Stimulated activated CD4-positive, alpha-beta T cell treated with anti-CD3 and anti-CD28 coated beads, Interleukin-1b, Interleukin-23, amount 100 ng/mL, for 24 hours (primary cell): ENCODE results near the gene ECM1.

Experiments
- DNase-seq, 4 experiments: peaks; one replicate each; pipeline ENCODE4 v3.0.0-alpha.2; 2020; ENCODE audit warnings: low read depth in 4 of 4, low spot score in 1 of 4

The ECM1 gene

DNA sequence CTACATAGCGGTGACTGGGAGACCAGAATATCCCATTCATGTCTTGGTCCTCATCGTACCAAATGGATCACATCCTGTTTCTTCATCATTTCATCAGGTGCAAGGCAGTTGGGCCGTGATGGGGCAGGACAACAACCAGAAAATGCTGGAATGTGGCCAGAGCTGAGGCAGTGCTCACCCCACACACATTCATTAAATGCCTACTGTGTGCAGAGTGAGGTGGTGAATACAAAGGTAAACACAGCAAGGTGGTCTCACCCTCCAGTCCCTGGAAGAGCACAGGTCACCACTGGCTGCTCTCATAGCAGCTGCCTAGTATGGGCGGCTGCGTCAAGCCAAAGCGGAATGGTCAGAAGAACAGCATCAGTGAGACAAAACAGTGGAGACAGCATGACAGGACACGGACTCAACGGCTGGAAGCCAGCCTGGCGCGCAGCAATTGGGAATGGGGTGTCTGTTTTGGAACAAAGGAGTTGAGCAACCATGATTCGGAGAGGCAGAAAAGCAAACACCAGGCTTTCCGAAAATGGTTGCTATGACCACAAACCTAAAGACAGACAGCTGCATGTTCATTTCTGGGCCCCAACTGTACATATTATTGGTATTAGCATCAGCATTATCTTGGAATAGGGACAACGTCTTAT is 35.7 kb downstream of the ECM1 start:
- DNase-seq: no peak

DNA sequence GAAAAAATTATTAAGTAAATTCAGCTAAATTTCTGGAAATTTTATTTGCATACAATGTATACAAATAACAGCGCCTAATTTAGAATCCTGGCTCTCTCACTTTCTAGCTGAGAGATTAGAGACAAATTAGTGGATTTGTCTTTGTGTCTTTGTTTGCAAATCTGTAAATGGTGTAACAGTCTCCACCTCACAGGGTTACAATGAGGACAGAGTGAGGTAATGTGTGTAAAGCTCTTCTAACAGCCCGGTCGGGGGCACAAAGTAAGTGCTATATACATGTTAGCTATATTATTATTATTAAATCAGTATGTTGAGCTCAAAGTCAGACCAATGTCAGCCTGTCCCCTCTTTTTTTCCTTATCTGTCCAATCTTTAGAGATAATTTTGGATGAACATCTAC is 36.3 kb downstream of the ECM1 start:
- no peak for DNase-seq

DNA sequence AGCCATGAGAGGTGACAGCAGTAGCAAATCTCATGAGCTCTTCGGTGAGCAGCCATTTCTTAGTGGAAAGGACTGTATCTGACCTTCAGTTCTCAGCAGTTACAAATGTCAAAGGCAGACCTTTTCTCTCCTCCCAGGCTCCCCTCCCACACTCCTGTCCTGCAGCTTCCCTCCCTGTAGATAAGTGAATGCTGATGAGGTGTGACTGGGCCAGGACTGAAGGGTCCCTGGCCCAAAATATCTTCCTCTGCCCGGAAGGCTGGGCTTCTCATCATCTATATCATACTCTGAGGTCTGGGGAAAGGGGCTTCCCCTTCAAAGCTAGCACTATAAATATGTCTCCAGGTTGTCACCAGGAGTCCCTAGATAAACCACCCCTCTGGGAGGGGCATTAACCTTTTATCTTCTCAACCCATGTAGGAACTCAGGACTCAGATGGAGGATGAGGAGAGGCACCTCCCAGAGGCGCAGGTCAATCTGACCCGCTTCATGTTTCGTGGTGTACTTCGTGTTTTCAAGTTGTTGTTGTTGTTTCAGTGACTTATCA is 37.6 kb downstream of the ECM1 start:
- DNase-seq: no peak

- no peak for DNase-seq
Observed at GRCh38 chr1:150546294-150546937, 38.5 kb downstream of the ECM1 start.

DNA sequence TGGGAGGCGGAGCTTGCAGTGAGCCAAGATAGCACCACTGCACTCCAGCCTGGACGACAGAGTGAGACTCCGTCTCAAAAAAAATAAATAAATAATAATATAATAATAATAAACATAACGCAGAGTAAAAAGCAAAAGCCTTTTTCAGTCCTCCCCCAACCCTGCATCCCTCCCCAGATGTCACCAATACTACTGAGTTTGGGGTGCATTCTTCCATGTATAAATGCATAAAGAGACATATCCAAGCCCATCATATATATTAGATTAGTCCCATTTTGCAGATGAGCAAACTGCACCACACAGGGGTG is 40.4 kb downstream of the ECM1 start:
- DNase-seq: no peak

GRCh38 chr1:150548632-150549495 is 41.0 kb downstream of the ECM1 start, which contains the start of gene ADAMTSL4:
TSS of gene ADAMTSL4 (plus strand) at chr1:150549408. CDS start at chr1:150552289, 2,881 bp downstream.
- DNase-seq: no peak

DNA sequence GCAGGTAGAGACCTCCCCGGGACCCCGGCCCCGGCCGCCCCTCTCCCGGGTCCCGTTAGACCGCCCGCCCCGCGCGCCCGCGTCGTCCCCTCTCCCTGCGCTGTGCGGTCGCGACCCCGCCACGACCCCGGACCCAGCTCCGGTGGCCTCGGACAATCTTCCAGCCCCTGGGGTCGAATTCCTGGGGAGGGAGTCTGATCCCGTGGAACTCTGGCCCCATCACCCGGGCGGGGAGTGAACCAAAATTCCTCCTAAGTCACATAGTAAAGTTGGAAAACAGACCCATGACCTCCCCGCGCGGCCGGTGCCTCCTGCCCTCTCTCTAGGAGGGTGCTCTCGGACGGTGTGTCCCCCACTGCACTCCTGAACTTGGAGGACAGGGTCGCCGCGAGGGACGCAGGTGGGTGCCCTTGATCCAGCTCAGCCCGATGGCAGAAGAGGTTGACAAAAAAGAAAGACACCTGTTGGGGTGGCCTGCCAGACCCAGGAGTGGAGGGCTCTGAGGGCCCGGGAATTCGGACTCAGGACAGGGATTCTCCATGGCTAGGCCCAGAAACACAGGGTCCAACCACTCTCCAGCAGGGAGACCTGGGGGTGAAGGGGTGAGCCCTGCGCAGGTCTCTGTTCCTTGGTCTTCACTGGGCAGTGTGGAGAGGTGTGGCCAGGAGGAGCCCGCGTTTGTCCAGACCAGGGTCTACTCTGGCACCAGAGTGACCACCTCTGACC is 41.8 kb downstream of the ECM1 start:
- no peak for DNase-seq

DNA sequence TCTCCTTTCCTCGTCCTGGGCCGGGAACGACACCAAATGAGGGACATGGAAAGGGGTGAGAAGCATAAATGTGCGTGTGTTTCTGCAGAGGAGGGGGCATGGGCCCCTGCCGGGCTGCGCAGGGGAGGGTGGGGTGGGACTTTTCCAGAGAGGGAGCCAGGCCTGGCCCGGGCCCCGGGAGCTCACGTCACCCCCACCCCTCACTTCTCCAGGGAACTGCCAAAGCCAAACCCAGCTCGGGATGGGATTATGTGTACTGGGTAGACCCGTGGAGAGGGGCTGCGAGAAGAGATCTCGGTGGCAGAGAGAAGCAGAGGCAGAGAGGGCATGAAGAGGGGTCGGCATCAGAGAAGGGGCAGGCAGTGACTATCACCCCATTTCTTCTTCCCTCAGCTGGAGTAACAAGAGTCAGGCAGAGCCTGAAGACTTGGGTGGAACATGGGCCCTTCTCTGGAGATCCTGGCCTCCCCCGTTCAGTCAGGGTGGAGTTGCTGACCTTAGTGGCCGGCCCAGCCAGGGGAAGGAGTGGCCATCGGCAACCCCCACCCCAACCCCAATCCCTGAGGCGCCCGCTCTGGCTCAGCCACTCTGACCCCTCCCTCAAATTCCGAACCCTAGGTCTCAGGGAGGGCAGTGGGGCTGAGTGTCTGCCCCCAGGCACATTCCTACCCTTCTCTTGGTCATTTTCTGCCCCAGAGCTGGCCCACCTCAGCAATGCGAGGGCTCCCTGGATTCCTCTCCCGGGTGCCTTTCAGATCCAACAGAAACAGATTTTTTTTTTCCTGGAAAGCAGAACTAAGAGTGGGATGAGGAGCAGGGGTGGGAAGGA is 42.5 kb downstream of the ECM1 start:
- no peak for DNase-seq

GRCh38 chr1:150551051-150551783 is 43.3 kb downstream of the ECM1 start:
- no peak for DNase-seq

GRCh38 chr1:150551784-150552127 is 43.8 kb downstream of the ECM1 start:
- no peak for DNase-seq

DNA sequence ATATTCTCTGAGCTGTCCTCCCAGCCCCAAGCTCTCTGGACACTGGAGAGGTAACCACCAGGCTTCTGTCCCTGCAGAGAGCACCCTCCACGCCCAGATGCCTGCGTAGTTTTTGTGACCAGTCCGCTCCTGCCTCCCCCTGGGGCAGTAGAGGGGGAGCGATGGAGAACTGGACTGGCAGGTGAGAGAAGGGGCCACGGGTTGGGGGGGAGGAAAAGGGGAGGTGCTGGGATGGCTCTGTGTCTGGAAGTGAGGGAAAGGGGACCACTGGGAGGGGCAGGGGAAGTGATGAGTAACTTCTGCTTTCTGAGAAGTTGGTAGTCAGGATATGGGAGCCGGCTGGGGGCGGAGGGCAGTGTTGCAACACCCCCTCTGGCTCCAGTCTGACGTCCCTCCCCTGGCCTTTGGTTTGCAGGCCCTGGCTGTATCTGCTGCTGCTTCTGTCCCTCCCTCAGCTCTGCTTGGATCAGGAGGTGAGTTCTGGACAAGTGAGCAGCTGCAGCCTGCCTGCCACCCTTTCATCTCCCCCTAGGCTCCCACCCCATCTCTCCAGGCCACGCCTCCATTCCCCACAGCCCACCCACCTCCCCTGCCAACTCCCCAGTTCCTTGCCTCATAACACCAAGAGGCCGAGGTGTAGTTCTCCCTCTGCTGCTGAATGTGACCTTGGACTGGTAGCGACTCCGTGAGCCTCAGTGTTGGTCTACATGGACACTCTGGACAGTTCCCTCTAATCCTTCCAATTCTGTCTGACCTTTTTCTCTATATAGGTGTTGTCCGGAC is 44.4 kb downstream of the ECM1 start:
- DNase-seq: no peak

DNA sequence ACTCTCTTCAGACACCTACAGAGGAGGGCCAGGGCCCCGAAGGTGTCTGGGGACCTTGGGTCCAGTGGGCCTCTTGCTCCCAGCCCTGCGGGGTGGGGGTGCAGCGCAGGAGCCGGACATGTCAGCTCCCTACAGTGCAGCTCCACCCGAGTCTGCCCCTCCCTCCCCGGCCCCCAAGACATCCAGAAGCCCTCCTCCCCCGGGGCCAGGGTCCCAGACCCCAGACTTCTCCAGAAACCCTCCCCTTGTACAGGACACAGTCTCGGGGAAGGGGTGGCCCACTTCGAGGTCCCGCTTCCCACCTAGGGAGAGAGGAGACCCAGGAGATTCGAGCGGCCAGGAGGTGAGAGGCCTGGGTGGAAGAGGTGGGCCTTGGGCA is 45.0 kb downstream of the ECM1 start:
- DNase-seq: no peak

DNA sequence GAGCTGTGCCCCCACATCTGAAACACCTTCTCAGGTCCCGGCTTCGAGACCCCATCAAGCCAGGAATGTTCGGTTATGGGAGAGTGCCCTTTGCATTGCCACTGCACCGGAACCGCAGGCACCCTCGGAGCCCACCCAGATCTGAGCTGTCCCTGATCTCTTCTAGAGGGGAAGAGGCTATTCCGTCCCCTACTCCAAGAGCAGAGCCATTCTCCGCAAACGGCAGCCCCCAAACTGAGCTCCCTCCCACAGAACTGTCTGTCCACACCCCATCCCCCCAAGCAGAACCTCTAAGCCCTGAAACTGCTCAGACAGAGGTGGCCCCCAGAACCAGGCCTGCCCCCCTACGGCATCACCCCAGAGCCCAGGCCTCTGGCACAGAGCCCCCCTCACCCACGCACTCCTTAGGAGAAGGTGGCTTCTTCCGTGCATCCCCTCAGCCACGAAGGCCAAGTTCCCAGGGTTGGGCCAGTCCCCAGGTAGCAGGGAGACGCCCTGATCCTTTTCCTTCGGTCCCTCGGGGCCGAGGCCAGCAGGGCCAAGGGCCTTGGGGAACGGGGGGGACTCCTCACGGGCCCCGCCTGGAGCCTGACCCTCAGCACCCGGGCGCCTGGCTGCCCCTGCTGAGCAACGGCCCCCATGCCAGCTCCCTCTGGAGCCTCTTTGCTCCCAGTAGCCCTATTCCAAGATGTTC is 45.6 kb downstream of the ECM1 start:
- no peak for DNase-seq

DNA sequence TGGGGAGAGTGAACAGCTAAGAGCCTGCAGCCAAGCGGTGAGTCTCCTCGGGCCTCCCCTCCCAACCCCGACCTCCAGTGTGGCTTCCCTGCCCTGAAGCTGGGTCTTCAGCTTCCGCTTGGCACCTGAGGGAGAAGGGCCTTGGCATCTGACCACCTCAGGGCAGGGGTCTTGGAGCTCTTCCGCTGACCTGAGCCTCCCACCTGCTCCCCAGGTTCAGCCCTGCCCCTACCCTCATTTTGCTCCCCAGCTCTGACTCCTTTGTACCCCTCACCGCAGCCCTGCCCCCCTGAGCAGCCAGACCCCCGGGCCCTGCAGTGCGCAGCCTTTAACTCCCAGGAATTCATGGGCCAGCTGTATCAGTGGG is 46.2 kb downstream of the ECM1 start:
- no peak for DNase-seq

DNA sequence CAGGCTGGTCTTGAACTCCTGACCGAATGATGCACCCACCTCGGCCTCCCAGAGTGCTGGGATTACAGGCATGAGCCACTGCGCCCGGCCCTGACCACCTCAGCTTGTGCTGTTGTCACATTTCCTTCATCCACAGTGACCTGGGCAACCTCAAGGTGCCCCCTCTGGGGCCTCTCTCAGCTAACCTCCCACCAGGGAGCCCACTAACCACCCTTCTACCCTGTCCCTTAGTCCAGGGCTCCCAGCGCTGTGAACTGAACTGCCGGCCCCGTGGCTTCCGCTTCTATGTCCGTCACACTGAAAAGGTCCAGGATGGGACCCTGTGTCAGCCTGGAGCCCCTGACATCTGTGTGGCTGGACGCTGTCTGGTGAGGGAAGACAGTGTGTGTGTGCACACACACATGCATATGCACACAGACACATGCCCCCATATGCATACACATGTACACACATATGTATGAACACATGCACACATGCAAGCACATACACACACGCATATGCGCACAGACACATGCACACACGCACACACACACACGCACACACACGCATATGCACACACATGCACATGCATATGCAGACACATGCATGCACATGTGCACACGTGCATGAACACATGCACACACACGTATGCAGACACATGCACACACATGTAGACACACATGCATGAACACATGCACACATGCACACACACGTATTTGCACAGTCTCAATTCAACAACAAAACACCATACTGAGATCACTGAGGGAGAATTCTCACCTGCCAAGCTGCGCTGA is 47.5 kb downstream of the ECM1 start:
- no peak for DNase-seq

DNA sequence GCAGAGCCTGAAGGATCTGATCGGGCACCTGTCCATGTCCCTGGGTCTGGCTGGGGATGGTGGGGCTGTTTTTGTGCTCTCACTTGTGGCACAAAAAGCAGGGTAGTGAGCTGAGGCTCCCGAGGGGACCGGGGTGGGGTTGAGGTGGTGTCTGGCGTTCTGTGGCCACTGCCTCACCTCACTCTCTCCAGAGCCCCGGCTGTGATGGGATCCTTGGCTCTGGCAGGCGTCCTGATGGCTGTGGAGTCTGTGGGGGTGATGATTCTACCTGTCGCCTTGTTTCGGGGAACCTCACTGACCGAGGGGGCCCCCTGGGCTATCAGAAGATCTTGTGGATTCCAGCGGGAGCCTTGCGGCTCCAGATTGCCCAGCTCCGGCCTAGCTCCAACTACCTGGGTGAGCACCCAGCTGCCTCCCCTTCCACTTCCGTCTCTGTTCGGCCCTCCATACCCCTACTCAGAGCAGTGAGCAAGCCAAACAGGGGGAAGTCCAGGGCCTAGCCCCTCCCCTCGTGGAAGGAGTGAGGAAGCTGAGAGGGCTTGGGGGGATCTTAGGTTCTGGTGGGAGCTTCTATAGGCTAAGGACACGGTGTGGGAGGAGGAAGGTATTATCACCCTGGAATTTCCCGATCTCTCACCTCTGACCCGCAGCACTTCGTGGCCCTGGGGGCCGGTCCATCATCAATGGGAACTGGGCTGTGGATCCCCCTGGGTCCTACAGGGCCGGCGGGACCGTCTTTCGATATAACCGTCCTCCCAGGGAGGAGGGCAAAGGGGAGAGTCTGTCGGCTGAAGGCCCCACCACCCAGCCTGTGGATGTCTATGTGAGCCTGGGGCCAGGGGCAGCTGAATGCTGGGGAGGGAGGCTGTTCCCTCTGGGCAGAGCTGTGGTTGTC is 48.3 kb downstream of the ECM1 start:
- no peak for DNase-seq

GRCh38 chr1:150557065-150557600 is 49.2 kb downstream of the ECM1 start:
- DNase-seq: no peak
